Measurements from ENCODE around the gene DDT. TPM values are rescaled to one million over a fixed set of nuclear protein-coding genes. Genes with fewer than 3 reads are reported as not detected.
"Not testable (repeated sequence)": the region's sequence is repeated elsewhere in the genome, so short reads cannot be mapped to it uniquely, and the experiment has no call there.

Gene DDT
- total RNA-seq, 2 donors from 2014 or later = 74.6 to 89.4 TPM

DNA sequence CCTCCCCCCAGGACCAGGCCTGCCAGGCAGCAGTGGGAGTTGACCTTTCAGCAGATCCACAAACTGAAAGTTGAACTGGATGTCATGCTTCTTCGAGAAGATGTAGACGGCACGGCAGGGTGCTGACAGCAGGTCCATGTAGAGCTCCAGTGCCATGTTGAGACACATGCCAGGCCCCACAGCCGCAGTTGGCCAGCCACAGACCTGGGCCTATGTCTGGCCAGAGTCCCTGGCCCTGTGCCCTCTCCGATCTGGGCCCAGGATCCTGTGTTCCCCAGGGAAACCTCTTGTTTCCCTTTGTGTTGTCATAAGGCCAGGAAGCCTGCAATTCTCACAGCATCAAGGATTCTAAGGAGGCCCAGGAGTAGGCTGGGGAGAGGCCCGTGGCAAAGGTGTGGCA lies 31.0 kb upstream of the DDT start, which contains the start of gene GSTT4:
Gene GSTT4, minus strand, starts transcription at position 253 of the 400 bp plus-strand sequence. Its CDS starts 97 bp downstream, at position 156.
- H3K27me3 Mint-ChIP-seq (ENCODE audit: low read depth) = no peaks in the 10 kb centered on the region
- peaks cover 5% of the 10 kb centered on the region for H3K4me1 Mint-ChIP-seq (ENCODE audit: low read depth)
- no peaks in the 10 kb centered on the region for H3K9me3 Mint-ChIP-seq
- no peaks in the 10 kb centered on the region for H3K36me3 Mint-ChIP-seq (ENCODE audit: insufficient read depth in 2 of 2)
- no peak within 1 kb of the TSS for H3K27ac Mint-ChIP-seq
- ATAC-seq (replicated peaks in 1 of 2) (no peak), DNase-seq (no peak)
- H3K4me3 Mint-ChIP-seq = no peak within 1 kb of the TSS

DNA sequence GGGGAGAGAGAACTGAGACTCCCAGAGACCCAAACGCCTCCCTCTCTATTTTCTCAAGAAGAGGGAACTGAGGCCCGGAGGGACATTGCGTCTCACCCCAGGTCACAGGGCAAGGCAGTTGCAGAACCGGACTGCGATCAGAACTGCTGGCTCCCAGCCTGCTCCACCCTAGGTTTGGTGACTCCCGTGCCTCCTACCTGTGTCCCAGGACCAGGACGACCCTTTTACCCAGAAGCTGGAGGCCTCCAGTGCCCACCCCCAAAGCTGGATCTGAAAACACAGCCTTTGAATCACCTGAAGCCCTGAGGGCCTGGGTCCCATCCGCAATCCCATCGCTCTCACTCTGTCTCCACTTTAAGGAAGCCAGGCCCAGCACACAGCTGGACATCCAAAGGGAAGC lies 29.6 kb upstream of the DDT start:
- H3K36me3 Mint-ChIP-seq (ENCODE audit: insufficient read depth in 2 of 2) = no peaks in the 10 kb centered on the region
- H3K4me1 Mint-ChIP-seq (ENCODE audit: low read depth) = no peaks in the 10 kb centered on the region
- DNase-seq = no peak
- H3K27me3 Mint-ChIP-seq (ENCODE audit: low read depth) = no peaks in the 10 kb centered on the region
- ATAC-seq (replicated peaks in 1 of 2) = no peak
- no peak overlapping the region for H3K27ac Mint-ChIP-seq
- H3K9me3 Mint-ChIP-seq = no peaks in the 10 kb centered on the region
- no peak overlapping the region for H3K4me3 Mint-ChIP-seq

DNA sequence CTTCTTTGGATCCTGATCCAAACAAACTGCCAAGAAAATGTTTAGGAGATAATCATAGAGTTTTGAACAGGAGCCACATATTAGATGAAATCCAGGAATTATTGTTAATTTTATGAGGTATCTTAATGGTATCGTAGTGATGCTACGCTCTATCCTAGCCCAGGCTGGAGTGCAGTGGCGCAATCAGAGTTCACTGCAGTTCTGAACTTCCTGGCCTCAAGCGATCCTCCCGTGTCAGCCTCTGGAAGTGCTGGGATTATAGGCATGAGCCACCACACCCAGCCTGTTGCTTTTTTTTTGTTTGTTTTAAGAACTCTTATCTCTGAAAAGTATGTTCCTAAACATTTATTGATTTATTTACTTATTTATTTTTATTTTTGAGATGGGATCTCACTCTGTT lies 28.6 kb upstream of the DDT start:
- H3K9me3 Mint-ChIP-seq = no peaks in the 10 kb centered on the region
- no peak overlapping the region for H3K27ac Mint-ChIP-seq
- no peaks in the 10 kb centered on the region for H3K4me1 Mint-ChIP-seq (ENCODE audit: low read depth)
- no peaks in the 10 kb centered on the region for H3K36me3 Mint-ChIP-seq (ENCODE audit: insufficient read depth in 2 of 2)
- ATAC-seq (replicated peaks in 1 of 2) = no peak
- no peaks in the 10 kb centered on the region for H3K27me3 Mint-ChIP-seq (ENCODE audit: low read depth)
- H3K4me3 Mint-ChIP-seq = no peak overlapping the region
- DNase-seq = no peak

GRCh38 chr22:24002272-24002671 lies 28.0 kb upstream of the DDT start:
- no peaks in the 10 kb centered on the region for H3K9me3 Mint-ChIP-seq
- no peaks in the 10 kb centered on the region for H3K36me3 Mint-ChIP-seq (ENCODE audit: insufficient read depth in 2 of 2)
- DNase-seq (no peak), ATAC-seq (replicated peaks in 1 of 2) (no peak)
- H3K4me1 Mint-ChIP-seq (ENCODE audit: low read depth) = no peaks in the 10 kb centered on the region
- no peaks in the 10 kb centered on the region for H3K27me3 Mint-ChIP-seq (ENCODE audit: low read depth)
- H3K27ac Mint-ChIP-seq = no peak overlapping the region
- no peak overlapping the region for H3K4me3 Mint-ChIP-seq

- ATAC-seq (replicated peaks in 1 of 2) = no peak
- no peaks in the 10 kb centered on the region for H3K36me3 Mint-ChIP-seq (ENCODE audit: insufficient read depth in 2 of 2)
- no peak overlapping the region for H3K27ac Mint-ChIP-seq
- no peak overlapping the region for H3K4me3 Mint-ChIP-seq
- H3K27me3 Mint-ChIP-seq (ENCODE audit: low read depth) = no peaks in the 10 kb centered on the region
- no peaks in the 10 kb centered on the region for H3K9me3 Mint-ChIP-seq
- no peak for DNase-seq
- H3K4me1 Mint-ChIP-seq (ENCODE audit: low read depth) = no peaks in the 10 kb centered on the region
These were observed 27.1 kb upstream of the DDT start for GRCh38 chr22:24001314-24001713.

- not testable (repeated sequence) for H3K36me3 Mint-ChIP-seq (ENCODE audit: insufficient read depth in 2 of 2); H3K27ac Mint-ChIP-seq; ATAC-seq (replicated peaks in 1 of 2); H3K27me3 Mint-ChIP-seq (ENCODE audit: low read depth); H3K9me3 Mint-ChIP-seq; DNase-seq; H3K4me3 Mint-ChIP-seq; H3K4me1 Mint-ChIP-seq (ENCODE audit: low read depth)
These were observed 25.5 kb upstream of the DDT start for GRCh38 chr22:23999779-24000178.

- ATAC-seq (replicated peaks in 1 of 2) (no peak), DNase-seq (no peak)
- H3K27ac Mint-ChIP-seq = no peak overlapping the region
- H3K27me3 Mint-ChIP-seq (ENCODE audit: low read depth) = no peaks in the 10 kb centered on the region
- H3K9me3 Mint-ChIP-seq = no peaks in the 10 kb centered on the region
- H3K4me1 Mint-ChIP-seq (ENCODE audit: low read depth) = no peaks in the 10 kb centered on the region
- H3K36me3 Mint-ChIP-seq (ENCODE audit: insufficient read depth in 2 of 2) = no peaks in the 10 kb centered on the region
- H3K4me3 Mint-ChIP-seq = no peak overlapping the region
These were observed 22.9 kb upstream of the DDT start for GRCh38 chr22:23997092-23997491.

GRCh38 chr22:23993581-23994177 lies 19.4 kb upstream of the DDT start:
- not testable (repeated sequence) for H3K27ac Mint-ChIP-seq; H3K27me3 Mint-ChIP-seq (ENCODE audit: low read depth); ATAC-seq (replicated peaks in 1 of 2); H3K4me1 Mint-ChIP-seq (ENCODE audit: low read depth); DNase-seq; H3K4me3 Mint-ChIP-seq; H3K9me3 Mint-ChIP-seq; H3K36me3 Mint-ChIP-seq (ENCODE audit: insufficient read depth in 2 of 2)

DNA sequence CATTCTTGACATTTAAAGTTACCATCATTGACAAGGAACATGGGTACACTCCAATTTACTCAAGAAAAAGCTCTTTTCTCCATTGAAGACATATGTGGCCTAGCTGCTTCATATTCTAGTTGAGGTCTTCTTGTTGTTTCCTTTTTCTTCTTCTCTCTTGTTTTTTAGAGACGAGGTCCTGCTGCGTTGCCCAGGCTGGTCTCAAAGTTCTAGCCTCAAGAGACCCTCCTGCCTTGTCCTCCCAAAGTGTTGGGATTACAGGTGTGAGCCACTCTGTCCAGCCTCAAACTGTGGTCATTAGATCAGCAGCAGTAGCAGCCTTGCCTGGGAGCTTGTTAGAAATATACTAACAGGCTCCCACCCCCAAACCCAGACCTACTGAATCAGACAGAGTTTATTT lies 18.8 kb upstream of the DDT start:
- H3K9me3 Mint-ChIP-seq; ATAC-seq (replicated peaks in 1 of 2); H3K4me1 Mint-ChIP-seq (ENCODE audit: low read depth); H3K4me3 Mint-ChIP-seq; H3K27ac Mint-ChIP-seq; H3K27me3 Mint-ChIP-seq (ENCODE audit: low read depth); DNase-seq; H3K36me3 Mint-ChIP-seq (ENCODE audit: insufficient read depth in 2 of 2): not testable (repeated sequence)

- peak overlapping the region; percentile 41 for H3K27ac Mint-ChIP-seq
- not testable (repeated sequence) for H3K36me3 Mint-ChIP-seq (ENCODE audit: insufficient read depth in 2 of 2); H3K27me3 Mint-ChIP-seq (ENCODE audit: low read depth); H3K9me3 Mint-ChIP-seq; H3K4me1 Mint-ChIP-seq (ENCODE audit: low read depth); H3K4me3 Mint-ChIP-seq; DNase-seq
- ATAC-seq (replicated peaks in 1 of 2) = peak in 1 of 2 donors; percentile 75
These were observed 15.5 kb upstream of the DDT start for GRCh38 chr22:23989583-23990244.

DNA sequence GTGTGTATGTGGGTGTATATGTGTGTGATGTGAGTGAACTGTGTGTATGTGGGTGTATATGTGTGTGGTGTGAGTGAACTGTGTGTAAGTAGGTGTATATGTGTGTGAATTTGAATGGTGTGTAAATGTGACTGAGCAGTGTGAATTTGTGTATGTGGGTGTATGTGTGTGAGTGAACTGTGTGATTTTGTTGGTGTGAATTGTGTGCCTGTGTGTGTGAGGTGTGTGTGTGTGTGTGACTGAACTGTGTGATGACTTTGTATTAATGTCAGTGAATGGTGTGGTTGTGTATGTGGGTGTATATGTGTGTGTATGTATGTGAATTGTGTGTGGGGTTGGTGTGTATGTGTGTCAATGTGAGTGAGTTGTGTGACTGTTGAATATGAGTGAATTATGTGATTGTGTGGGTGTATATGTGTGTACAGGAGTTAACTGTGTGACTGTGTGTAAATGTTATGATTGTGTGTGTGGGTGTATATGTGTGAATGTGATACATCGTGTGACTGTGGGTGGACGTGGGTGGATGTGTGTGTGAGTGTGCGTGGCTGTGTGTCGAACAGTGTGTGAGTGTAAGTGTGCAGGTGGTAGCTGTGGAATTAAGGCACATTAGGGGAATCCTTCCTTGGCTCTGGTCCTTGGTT lies 12.4 kb upstream of the DDT start:
- not testable (repeated sequence) for ATAC-seq (replicated peaks in 1 of 2); H3K36me3 Mint-ChIP-seq (ENCODE audit: insufficient read depth in 2 of 2); DNase-seq; H3K9me3 Mint-ChIP-seq; H3K27me3 Mint-ChIP-seq (ENCODE audit: low read depth); H3K4me3 Mint-ChIP-seq; H3K4me1 Mint-ChIP-seq (ENCODE audit: low read depth); H3K27ac Mint-ChIP-seq

DNA sequence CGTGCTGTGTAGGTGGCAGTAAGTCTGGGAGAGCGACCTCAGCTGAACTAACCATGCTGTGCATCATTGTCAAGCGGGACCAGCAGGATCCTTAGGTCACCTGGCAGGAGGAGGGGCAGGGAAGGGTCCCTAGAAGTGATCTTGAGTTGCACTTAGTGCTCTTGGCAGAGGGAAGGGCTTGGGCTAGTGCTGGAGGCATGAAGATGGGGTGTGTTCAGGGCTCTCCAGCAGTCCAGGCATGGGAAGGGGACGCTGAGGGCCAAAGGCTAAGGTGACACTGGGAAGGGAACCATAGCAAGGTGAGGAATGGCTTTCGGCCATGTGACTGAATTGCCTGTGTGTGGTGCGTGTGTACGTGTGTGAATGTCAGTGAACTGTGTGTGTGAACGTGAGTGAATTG lies 11.8 kb upstream of the DDT start:
- not testable (repeated sequence) for H3K27ac Mint-ChIP-seq; DNase-seq; H3K36me3 Mint-ChIP-seq (ENCODE audit: insufficient read depth in 2 of 2); H3K27me3 Mint-ChIP-seq (ENCODE audit: low read depth); H3K4me3 Mint-ChIP-seq; H3K9me3 Mint-ChIP-seq; H3K4me1 Mint-ChIP-seq (ENCODE audit: low read depth); ATAC-seq (replicated peaks in 1 of 2)

DNA sequence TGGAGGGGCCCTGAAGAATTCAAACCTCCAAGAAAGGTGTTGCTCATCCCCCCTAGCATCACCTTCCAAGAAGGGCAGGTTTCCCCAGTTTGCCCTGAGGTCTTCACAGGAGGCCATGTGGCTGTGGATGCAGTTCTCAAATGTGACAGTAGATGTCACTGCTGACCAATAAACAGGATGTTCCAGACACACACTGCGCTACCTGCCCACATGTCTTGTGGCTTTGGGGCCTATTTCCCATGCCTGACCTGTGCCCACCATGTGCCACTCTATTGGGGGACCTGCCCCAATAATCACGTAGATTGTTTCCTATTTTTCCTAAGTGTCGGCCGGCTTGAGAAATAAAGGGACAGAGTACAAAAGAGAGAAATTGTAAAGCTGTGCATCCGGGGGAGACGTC lies 10.2 kb upstream of the DDT start:
- peak; percentile 70 to 87 for ATAC-seq (replicated peaks in 1 of 2)
- H3K36me3 Mint-ChIP-seq (ENCODE audit: insufficient read depth in 2 of 2) = no peaks in the 10 kb centered on the region

More for the DNA sequence above, 10.2 kb upstream of the DDT start:
- DNase-seq = peak; percentile 62 to 69
- Mint-ChIP-seq H3K27me3 (ENCODE audit: low read depth) (no peaks in the 10 kb centered on the region), H3K4me3 (no peak overlapping the region), H3K9me3 (no peaks in the 10 kb centered on the region), H3K4me1 (ENCODE audit: low read depth) (peaks cover 5% of the 10 kb centered on the region), H3K27ac (no peak overlapping the region)
